ENCODE measurements around the gene P4HB.

DNA sequence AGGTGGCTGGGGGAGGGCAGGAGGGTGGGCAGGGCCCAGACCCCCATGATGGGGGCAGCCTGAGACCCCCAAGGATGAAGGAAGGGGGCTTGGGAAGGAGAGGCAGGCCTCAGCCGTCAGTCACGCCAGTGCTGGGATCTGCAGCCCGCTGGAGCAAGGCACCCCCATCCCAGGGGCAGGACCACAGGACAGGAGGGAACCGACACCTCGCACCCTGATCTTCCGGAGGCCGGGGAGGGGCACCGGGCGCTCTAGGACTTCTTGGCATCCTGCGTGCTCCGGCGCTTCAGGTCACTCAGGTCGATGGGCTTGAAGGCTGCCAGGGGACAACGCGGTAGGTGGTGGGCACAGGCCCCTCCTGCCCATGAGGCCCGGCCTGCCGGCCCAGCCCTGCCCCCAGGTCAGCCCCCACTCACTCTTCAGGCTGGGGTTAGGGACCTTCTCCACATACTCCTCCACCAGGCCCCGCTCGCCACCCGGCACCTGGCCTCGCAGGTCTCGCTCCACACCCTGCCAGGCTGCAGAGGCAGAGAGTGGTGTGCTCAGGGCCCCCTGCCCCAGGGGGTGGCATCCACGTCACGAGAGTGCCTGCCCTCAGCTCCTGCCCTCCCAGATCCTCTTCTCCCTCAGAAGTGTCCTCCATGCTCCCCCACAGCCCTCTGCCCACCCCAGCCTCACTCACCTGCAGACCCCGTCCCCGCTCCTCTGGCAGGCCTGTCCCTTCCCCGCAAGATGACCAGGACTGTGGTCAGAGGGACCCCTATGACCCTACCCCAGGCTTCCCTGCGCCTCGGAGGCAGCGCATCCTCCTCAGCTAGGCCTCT is 37.1 kb downstream of the P4HB start:
- TF ChIP-seq FOS (IDR thresholded peaks at IDR 0.05; ENCODE audit: borderline replicate concordance, extremely low read depth, insufficient read length) (no peak), SUPT20H (IDR thresholded peaks at IDR 0.05; ENCODE audit: borderline replicate concordance, control insufficient read depth, low read depth, low read length) (no peak), DPF2 (IDR thresholded peaks at IDR 0.05) (no peak), POLR2AphosphoS2 (IDR thresholded peaks at IDR 0.05; ENCODE audit: low read depth, low read length) (no peak), ZNF207 (IDR thresholded peaks at IDR 0.05; ENCODE audit: borderline replicate concordance) (no peak), CHD2 (IDR thresholded peaks at IDR 0.05; ENCODE audit: borderline replicate concordance, low read depth, low read length) (no peak), CTCF (IDR thresholded peaks at IDR 0.05 in 2 of 3, conservative IDR thresholded peaks at IDR 0.05 in 1 of 3; ENCODE audit: control insufficient read depth in 2 of 3, extremely low read depth in 1 of 3, insufficient read depth in 1 of 3, low read depth in 3 of 3, low read length in 3 of 3) (no peak), PKNOX1 (IDR thresholded peaks at IDR 0.05) (no peak), SIN3A (IDR thresholded peaks at IDR 0.05; ENCODE audit: low read depth, low read length) (no peak), ZZZ3 (IDR thresholded peaks at IDR 0.05; ENCODE audit: control insufficient read depth, insufficient read length, low read depth) (no peak), JUND (IDR thresholded peaks at IDR 0.05; ENCODE audit: low read depth, low read length) (no peak)
